HG03103 (cell line): ENCODE results near the gene FDXR.
"Not testable (repeated sequence)": the region's sequence is repeated elsewhere in the genome, so short reads cannot be mapped to it uniquely, and the experiment has no call there.

Experiments
- ATAC-seq: cut with Tn5 transposase; IDR thresholded peaks from one replicate; pipeline ENCODE4 v1.9.1; 2021; ENCODE audit warnings: low read depth; ENCODE audit not compliant: unreplicated experiment

FDXR gene

GRCh38 chr17:74874615-74875037 lies 1.8 kb upstream of the FDXR start:
- no peak for ATAC-seq

- ATAC-seq = no peak
Observed at GRCh38 chr17:74873874-74874614, 1.2 kb upstream of the FDXR start.

GRCh38 chr17:74873037-74873873 lies 461 bp upstream of the FDXR start:
- peak; percentile 80 for ATAC-seq

- no peak for ATAC-seq
Observed at GRCh38 chr17:74871356-74872076, 1.3 kb downstream of the FDXR start.

- ATAC-seq = no peak
Observed at GRCh38 chr17:74870512-74870911, 2.3 kb downstream of the FDXR start.

GRCh38 chr17:74870028-74870427 lies 2.8 kb downstream of the FDXR start:
- not testable (repeated sequence) for ATAC-seq

- ATAC-seq = no peak
Observed at GRCh38 chr17:74868908-74869255, 3.9 kb downstream of the FDXR start.

GRCh38 chr17:74868251-74868907 lies 4.4 kb downstream of the FDXR start:
- no peak for ATAC-seq

GRCh38 chr17:74866198-74866835 lies 6.5 kb downstream of the FDXR start:
- ATAC-seq = no peak

- no peak for ATAC-seq
Observed at GRCh38 chr17:74865504-74866197, 7.1 kb downstream of the FDXR start.

- no peak for ATAC-seq
Observed at GRCh38 chr17:74864866-74865395, 7.9 kb downstream of the FDXR start.

- no peak for ATAC-seq
Observed at GRCh38 chr17:74864297-74864865, 8.4 kb downstream of the FDXR start.

GRCh38 chr17:74863420-74864296 lies 9.1 kb downstream of the FDXR start:
- no peak for ATAC-seq

GRCh38 chr17:74862919-74863318 lies 9.9 kb downstream of the FDXR start:
- no peak for ATAC-seq

GRCh38 chr17:74862108-74862901 lies 10.5 kb downstream of the FDXR start:
- ATAC-seq = no peak

GRCh38 chr17:74861662-74862107 lies 11.1 kb downstream of the FDXR start:
- ATAC-seq = no peak
